Activated CD4-positive, alpha-beta T cell treated with anti-CD3 and anti-CD28 coated beads for 1 hour (primary cell): Measurements from ENCODE around the gene ZC3H8.
"Not testable (repeated sequence)": the region's sequence is repeated elsewhere in the genome, so short reads cannot be mapped to it uniquely, and the experiment has no call there.

Source experiments
- DNase-seq: peaks from one replicate; pipeline ENCODE4 v3.0.0-alpha.2; 2020

ZC3H8 gene

DNA sequence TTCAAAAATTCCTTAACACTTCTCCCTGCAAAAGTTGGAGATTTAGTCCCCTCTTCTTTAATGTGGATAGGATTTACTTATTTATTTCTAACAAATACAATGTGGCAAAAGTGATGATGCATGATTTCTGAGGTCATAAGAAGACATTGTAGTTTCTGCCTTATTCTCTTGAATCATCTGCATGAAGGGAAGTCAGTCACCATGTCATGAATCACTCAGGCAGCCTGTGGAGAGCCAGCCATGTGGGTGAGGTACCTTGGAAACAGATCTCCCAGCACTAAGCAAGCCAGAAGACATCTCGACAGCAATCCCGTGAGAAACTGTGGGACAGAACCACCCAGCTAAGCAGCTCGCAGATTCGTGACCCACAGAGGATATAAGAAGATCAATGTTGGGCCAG is 2.7 kb upstream of the ZC3H8 start:
- no peak for DNase-seq

DNA sequence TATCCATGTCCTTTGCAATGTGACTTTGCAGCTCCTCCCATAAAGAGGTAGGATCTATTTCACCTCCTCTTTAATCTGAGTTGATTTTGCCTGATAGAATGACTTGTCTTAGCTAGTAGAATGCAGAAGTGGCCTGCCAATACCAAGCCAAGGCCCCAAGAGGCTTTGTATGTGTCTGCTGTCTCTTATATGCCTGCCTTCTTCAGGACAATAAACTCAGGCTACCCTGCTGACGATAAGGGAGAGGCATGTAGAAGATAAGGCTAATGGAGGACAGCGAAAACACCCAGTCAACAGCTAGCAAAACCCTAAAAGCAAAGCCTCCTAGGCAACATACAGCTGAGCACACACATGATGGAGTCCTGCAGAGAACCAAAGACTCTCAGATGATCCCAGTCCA is 1.8 kb upstream of the ZC3H8 start:
- DNase-seq, result no peak

DNA sequence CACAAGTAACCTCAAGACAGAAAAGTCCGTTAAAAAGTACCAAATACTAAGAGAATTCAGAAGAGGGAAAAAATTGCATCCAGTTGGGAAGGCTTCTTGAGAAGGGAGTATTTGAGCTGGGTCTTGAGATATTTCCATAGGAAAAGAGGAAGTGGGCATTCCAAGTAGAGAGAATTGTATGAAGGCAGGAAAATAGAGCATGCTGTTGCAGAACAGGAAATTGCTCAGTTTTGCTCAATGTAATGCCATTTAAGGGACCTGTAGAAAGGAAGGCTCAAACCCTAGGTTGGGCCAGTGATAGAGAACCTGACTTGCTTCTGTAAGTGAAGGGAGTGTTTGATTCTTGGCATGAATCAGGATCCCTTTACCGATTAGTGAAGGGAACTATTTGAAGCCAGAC is 1.0 kb upstream of the ZC3H8 start:
- DNase-seq, result no peak

DNA sequence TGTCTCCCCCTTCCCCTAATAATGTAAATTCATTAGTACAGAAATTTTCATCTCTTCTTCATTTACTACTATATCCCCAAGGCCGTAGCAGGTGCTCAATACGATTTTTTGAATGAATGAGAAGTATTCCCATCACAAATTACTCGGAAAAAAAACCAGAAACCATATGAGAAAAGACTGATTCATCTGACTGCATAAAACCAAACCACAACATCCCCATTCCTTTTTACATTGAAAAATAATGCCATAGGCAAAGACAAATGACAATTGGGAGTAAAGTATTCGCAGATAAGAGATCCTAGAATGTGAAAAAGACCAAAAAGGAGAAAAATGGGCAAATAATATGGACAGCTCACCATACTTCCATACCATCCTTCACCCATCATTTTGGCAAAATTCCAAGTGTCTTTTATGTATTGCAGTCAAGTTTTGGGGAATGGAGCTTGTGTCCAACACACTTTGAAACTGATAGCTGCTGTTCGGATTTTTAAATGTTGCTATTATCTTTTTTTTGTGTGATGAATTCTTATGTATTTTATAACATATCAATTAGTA is 1.5 kb downstream of the ZC3H8 start:
- no peak for DNase-seq

DNA sequence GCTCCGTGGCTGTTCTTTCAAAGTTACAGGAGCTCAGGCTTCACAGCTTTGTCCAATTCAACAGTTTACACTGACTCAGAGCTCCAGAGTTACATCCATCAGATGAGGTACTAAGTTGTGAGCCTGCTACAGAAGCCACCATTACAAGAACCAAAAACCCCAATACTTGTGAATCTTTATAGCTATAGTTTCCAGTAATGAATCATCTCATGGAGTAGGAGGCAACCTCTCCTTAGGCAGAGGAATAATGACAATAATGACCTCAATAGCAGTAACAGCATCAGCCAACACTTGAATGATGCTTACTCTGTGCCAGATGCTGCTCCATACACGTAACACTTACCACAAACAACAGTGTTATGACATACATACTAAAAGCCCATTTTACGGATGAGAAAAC is 3.6 kb downstream of the ZC3H8 start:
- no peak for DNase-seq

DNA sequence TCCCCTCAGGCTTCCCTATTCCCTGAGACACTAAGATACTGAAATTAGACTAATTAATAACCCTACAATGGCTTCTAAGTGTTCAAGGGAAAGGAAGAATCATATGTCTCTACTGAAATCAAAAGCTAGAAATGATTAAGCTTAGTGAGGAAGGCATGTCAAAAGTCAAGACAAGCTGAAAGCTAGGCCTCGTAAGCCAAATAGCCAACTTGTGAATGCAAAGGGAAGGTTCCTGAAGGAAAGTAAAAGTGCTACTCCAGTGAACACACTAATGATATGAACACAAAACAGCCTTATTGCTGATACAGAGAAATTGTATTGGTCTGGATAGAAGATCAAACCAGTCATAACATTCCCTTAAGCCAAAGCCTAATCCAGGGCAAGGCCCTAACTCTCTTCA is 10.0 kb downstream of the ZC3H8 start:
- DNase-seq, result no peak

DNA sequence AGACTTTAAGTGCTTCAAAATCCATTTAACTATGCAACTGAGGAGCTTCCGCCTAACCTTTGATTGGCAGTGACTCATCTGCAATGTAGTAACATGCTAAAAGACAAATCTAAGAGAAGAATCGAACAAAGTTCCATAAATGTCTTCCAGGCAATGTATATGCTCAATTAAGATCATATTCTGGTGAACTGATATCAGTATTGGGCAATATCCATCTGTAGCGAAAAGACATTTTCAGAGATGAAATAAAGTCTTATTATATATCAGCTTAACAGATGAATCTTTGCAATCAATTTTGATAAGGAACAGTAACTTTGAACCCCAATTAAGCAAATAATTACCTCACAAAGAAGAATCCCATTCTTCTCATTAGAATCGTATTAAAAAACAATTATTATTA is 11.6 kb downstream of the ZC3H8 start:
- DNase-seq, result no peak

DNA sequence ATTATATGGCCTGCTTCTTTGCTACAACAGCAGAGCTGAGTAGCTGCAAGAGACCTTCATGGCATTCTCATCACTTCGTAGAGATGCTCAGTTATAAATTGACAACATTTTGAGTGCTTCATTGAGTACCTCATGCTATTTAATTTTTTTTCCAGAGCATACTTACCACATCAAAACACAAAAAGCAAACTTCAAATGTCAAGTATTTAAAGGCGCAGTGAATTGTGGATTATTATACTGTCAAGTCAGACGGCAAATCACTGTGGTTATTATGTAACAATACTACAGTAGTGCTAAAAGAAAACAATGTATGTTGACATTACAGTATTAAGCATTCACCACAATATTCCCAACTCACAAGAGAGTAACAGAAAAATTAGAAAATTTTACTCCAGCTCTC is 12.5 kb downstream of the ZC3H8 start:
- no peak for DNase-seq

DNA sequence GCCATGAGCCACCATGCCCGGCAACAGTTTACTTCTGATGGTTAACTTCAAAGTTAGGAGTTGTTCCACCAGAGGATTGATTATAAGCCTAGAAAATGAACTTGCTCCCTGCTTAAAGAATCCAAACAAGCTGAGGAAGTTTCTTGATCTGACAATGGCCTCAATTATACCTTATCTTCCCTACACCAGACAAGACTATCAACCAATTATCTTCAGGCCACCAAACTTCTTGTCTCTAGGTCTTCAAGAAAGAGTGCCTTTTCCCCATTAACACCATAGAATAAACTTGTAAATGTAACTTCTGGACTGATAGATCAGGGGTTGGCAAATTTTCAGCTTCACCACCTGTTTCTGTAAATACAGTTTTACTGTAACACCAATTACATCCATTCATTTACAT is 15.0 kb downstream of the ZC3H8 start:
- no peak for DNase-seq

DNA sequence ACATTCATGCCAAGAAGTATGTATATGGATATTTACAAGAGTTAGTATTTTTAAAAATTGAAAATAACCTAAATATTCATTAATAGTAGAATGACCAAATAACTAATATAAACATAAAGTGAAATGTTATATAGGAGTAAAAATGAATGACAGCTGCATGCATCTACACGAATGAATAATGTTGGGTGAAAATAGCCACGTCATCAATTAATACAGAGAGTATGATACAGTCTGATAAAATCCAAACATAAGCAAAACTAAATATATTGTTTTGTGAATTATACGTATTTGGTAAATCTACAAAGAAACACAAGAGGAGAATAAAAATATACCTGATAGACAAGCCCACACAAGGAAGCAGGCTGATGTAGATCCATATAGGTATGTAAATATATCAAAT is 24.5 kb downstream of the ZC3H8 start:
- no peak for DNase-seq

DNA sequence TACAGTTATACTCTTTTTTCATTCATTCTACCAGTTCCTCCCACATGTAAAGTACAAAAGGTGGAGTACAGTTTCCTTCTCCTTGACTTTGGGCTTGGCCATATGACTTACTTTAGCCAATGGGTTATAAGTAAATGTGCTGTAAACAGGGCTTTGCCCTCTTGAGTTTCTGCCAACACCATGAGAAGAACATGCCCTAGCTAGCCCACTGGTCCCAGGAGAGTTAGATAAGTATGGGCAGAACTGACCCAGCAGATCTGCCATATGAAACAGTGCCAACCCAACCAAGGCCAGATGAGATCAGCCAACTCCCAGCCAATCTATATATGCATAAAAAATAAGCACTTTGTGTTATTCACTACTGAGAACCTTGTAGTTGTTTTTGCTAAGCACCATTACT is 25.5 kb downstream of the ZC3H8 start:
- no peak for DNase-seq

DNA sequence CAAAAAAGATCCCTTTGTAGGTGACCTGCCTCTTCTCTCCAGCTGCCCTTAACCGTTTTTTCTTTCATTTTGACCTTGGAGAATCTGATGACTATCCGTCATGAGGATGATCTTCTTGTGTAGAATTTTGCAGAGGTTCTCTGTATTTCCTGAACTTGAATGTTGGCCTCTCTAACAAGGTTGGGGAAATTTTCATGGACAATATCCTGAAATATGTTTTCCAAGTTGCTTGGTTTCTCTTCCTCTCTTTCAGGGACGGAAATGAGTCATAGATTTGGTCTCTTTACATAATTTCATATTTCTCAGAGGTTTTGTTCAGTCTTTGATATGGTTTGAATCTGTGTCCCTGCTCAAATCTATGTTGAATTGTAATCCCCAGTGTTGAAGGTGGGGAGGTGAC is 34.0 kb downstream of the ZC3H8 start:
- no peak for DNase-seq

DNA sequence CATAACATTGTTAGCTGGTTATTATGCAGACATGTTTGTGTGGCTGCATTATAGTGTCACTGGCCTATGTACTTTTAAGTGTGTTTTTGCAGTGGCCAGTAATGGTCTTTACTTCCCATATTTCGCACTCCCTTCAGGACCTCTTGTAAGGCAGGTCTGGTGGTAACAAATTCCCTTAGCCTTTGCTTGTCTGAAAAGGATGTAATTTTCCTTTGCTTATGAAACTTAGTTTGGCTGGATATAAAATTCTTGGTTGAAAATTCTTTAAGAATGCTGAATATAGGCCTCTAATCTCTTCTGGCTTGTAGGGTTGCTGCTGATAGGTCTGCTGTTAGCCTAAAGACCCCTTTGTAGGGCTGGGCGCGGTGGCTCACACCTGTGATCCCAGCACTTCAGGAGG is 34.7 kb downstream of the ZC3H8 start:
- no peak for DNase-seq

DNA sequence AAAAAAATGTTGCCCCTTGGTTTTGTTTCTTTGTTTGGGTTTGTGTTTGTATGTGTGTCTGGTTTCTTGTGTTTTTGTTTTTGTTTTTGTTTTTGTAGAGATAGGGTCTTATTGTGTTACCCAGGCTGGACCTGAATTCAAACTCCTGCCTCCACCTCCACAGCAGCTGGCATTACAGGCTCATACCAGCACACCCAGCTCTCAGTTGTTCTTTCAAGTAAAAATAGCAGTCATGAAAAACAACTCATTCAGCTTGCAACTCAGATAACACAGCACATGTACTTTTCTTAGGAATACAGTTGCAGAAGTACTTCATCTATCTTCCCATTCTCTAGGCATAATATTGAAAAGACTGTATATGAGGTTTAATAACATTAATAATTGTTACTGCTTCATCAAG is 37.0 kb downstream of the ZC3H8 start:
- no peak for DNase-seq

DNA sequence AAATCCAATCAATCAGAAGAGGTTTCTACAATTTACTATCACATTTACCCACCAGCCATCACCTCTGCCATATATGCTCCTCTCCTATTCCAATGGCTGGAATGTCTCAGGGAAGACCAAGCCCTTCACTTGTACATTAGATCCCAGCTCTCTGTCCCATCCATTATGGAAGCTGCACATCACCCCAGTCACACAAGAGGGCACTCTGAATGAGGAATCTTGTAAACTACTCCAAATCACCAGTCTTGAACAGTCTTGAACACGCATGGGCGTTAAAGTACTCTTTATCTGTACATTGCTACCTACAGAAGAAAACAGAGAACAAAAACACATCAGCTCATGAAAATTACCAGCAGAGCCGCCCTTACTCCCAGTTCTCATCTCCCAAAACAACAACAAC is 38.7 kb downstream of the ZC3H8 start:
- no peak for DNase-seq

DNA sequence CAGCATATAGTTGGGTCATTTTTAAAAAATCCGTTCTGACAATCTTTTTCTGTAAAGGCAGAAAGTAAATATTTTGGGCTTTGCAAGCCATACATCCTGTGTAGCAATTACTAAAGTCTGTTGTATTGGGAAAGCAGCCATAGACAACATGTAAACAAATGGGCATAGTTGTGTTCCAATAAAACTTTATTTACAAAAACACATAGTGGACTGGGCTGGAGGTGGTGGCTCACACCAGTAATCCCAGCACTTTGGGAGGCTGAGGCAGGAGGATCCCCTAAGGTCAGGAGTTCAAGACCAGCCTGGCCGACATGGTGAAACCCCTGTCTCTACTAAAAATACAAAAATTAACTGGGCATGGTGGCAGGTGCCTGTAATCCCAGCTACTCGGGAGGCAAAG is 46.9 kb downstream of the ZC3H8 start:
- not testable (repeated sequence) for DNase-seq

DNA sequence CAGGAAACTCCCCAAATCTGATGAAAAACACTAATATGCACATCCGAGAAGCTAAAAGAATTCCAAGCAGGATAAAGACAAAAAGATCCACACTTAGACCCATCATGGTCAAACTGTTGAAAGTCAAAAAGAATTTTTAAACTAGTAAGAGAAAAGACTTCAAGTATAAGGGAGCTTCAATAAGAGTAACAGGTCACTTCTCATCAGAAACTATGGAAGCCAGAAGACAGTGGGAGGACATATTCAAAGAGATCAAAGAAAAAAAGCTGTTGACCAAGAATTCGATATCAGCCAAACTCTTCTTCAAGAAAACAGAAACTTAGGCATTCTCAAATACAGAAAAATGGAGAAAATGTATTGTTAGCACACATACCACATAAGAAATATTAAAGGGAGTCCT is 50.4 kb downstream of the ZC3H8 start:
- no peak for DNase-seq

DNA sequence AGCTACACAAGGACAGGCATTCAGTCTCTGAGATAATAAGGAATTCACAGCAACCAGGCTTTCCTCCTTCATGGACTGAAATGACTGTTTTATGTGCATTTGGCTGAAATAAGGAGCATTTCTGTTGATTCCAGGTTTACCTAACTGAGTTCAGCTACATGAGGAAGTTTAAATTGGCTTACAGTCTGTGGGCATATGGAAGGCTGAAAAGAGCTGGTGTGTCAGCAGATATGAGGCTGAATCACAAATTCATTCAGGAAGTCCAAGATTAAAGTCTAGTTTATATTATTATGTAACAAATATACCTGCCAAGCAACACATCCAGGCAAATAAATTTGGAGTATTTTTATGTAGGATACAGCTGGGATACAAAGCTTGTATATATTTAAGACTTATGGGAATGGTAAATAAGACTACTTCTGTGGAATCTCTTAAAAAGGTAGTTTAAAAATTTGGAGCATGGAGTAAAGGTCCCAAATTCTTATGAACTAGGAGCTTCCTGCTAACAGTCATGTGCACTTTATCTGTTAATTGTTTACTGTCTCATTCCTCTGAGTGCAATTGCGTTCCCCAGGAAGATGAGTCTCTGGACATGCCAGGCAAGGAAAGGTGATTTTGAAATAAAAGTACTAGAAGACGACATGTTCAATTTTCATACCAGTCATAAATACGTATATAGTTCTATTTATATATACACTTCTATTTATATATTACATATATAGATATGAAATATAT is 53.0 kb downstream of the ZC3H8 start:
- no peak for DNase-seq

DNA sequence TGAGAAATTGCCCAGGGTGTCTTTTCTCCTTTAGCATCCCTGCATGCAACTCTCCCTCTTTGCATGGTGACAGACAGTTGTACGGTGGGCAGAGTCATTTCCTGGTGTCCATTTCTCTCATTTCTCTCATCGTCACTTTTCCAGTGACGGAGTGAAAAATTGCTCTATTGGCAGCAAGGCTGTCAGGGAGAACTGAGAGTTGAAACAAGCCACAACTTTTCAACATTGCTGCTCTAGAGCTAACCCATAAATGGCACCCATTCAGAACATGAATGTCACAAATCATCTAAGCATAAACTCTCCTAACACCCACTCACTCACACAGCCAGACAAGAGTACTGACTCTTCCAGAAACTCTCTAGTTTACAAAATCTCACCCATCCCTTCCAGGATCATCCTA is 55.7 kb downstream of the ZC3H8 start:
- DNase-seq, result no peak

DNA sequence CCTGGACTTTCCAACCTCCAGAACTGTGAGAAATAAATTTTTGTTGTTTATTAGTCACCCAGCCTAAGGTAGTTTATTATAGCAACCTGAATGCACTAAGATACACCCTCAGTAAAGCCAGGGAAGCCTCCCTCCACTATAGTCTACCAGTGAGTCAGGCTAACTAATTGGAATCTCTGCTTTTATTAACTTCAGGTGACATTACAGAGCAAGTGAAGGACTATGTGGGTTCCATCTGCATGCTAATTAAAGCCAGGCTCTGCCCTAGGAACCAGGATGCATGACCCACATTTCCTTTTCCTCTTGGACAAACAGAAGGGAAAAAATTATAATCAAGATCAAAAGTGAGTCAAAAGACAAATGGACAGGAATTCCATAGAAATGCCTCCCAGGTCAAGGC is 56.1 kb downstream of the ZC3H8 start:
- no peak for DNase-seq

DNA sequence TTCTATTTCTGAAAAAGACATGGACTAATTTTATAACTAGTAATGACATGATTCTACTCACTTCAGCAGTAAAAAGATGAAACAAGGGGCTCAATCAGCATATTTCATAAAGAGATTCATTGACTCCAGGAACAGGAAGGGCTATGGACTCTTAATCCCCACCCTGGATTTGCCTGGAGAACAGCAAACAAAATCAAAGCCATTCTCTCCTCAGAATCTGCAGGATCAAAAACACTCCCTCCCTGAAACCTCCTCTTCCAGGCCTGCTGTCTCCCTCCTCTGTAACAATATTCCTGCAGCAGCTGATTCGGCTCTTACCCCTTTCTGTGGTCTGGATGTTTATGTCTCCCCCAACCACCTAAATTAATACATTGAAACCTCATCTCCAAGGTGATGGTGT is 57.0 kb downstream of the ZC3H8 start:
- no peak for DNase-seq

DNA sequence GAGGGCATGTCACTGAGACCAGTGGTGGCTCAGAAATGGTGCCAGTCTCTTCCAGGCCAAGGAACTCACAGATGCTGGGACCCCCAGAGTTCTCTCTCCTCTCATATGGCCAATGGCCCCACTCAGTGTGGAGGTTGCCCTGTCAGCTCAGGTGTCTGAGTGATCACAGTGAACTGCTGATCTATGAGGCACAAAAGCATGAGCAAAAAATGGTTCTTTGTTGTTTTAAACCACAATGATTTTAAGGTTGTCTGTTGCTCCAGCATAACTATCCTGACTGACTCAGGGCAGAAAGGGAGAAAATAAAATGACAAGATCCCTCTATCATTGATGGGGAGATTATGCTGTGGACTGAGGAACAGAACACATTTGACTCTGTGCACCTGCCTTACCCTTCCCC is 58.9 kb downstream of the ZC3H8 start:
- no peak for DNase-seq

DNA sequence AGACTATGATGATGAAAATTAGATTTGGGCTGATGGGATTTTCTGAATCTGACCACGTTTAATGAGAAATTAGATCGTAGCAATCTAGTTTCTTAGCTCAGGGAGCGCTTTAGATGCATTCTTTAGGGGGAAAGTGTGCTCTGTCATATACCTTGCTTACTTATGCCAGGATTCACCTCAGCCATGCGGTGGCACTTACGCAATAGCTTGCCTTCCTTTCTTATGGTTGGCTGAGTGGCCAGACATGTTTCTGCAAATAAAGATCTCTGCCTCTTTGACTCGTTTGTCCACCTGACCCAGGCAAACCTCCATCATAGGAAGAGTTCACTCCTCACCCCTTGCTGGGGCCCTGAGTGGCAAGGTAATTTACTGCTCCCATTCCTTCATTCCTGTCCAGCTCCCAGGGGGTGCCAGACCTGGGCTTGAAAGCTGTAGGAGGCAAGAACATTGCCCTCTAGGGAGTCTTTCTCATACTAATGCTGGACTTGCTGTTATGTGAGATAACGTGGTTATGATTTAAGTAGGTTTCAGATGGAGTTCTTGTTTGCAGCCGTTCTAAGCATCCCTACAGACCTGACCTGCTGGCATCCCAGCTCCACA is 59.6 kb downstream of the ZC3H8 start:
- DNase-seq, result no peak

DNA sequence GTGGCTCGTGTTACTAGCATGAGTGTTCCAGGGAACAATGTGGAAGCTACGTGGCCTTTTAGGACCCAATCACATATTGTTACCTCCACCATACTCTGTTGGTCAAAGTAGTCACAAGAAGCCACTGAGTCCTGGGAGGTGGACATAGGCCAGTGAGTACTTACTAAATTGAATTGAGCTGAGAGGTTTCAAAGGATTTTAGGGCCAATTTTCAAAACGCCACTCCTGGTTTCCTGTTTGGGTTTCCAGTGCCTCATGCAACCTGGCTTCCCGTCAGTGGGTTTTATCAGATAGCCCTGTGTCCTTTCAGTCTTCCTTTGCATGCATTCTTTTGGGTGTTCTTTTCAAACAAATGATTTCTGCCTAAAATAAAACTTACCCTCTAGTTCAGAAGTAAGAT is 60.4 kb downstream of the ZC3H8 start:
- DNase-seq, result no peak

DNA sequence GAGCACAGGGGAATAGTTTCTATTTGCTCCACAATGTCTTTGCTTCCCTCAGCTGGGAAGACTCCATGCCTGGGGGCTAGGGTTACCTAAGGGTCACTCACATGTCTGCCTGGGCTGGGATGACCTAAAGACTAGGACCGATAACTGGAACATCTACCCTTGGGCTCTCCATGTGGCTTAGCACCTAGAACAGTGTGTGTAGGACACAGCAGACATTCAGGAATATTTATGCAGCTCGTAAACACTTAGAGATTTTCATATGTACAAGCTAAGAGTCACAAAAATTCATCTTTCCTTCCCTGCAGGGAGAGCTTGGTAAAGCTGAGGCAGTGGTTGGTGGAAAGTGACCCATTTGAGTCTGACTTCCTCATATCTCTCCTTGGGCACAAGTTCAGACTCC is 60.8 kb downstream of the ZC3H8 start:
- no peak for DNase-seq
